ENCODE data around the gene SCUBE2.
"Not testable (repeated sequence)": the region's sequence is repeated elsewhere in the genome, so short reads cannot be mapped to it uniquely, and the experiment has no call there.

SCUBE2 gene

GRCh38 chr11:9019861-9020260 lies 71.5 kb downstream of the SCUBE2 start:
- in situ Hi-C loops (cut with HindIII; ENCODE audit: low pct_unique_long_range_greater_than_20kb, low sequenced_read_pairs): no loop called here
- no peak for DNase-seq (ENCODE audit: low read depth in 1 of 2, low spot score in 1 of 2)
- TF ChIP-seq JUND (IDR thresholded peaks at IDR 0.05; ENCODE audit: low read depth): no peak

GRCh38 chr11:9017773-9018172 lies 73.6 kb downstream of the SCUBE2 start:
- in situ Hi-C loops (cut with HindIII; ENCODE audit: low pct_unique_long_range_greater_than_20kb, low sequenced_read_pairs): no loop called here
- TF ChIP-seq JUND (IDR thresholded peaks at IDR 0.05; ENCODE audit: low read depth): no peak

GRCh38 chr11:9016916-9017642 lies 74.3 kb downstream of the SCUBE2 start:
- no peak for TF ChIP-seq JUND (IDR thresholded peaks at IDR 0.05; ENCODE audit: low read depth)
- in situ Hi-C loops (cut with HindIII; ENCODE audit: low pct_unique_long_range_greater_than_20kb, low sequenced_read_pairs): no loop called here
- DNase-seq (ENCODE audit: low read depth in 1 of 2, low spot score in 1 of 2): no peak

More at GRCh38 chr11:9017773-9018172, 73.6 kb downstream of the SCUBE2 start:
- DNase-seq (ENCODE audit: low read depth in 1 of 2, low spot score in 1 of 2): no peak

- peak; percentile 61 to 85 for DNase-seq (ENCODE audit: low read depth in 1 of 2, low spot score in 1 of 2)
- in situ Hi-C loops (cut with HindIII; ENCODE audit: low pct_unique_long_range_greater_than_20kb, low sequenced_read_pairs): no loop called here
- TF ChIP-seq JUND (IDR thresholded peaks at IDR 0.05; ENCODE audit: low read depth): no peak
Observed at GRCh38 chr11:9015677-9016076, 75.7 kb downstream of the SCUBE2 start.

- in situ Hi-C loops (cut with HindIII; ENCODE audit: low pct_unique_long_range_greater_than_20kb, low sequenced_read_pairs): no loop called here
- DNase-seq (ENCODE audit: low read depth in 1 of 2, low spot score in 1 of 2): no peak
- TF ChIP-seq JUND (IDR thresholded peaks at IDR 0.05; ENCODE audit: low read depth): no peak
Observed at GRCh38 chr11:9014826-9015225, 76.6 kb downstream of the SCUBE2 start.

- DNase-seq (ENCODE audit: low read depth in 1 of 2, low spot score in 1 of 2): no peak
- in situ Hi-C loops (cut with HindIII; ENCODE audit: low pct_unique_long_range_greater_than_20kb, low sequenced_read_pairs): no loop called here
- no peak for TF ChIP-seq JUND (IDR thresholded peaks at IDR 0.05; ENCODE audit: low read depth)
Observed at GRCh38 chr11:9013373-9013772, 78.0 kb downstream of the SCUBE2 start.

GRCh38 chr11:9009538-9009937 lies 81.9 kb downstream of the SCUBE2 start:
- in situ Hi-C loops (cut with HindIII; ENCODE audit: low pct_unique_long_range_greater_than_20kb, low sequenced_read_pairs); DNase-seq (ENCODE audit: low read depth in 1 of 2, low spot score in 1 of 2): not testable (repeated sequence)

- no peak for DNase-seq (ENCODE audit: low read depth in 1 of 2, low spot score in 1 of 2)
- no peak for TF ChIP-seq JUND (IDR thresholded peaks at IDR 0.05; ENCODE audit: low read depth)
- in situ Hi-C loops (cut with HindIII; ENCODE audit: low pct_unique_long_range_greater_than_20kb, low sequenced_read_pairs): no loop called here
Observed at GRCh38 chr11:9008661-9009060, 82.7 kb downstream of the SCUBE2 start.

GRCh38 chr11:9008011-9008550 lies 83.3 kb downstream of the SCUBE2 start:
- no peak for TF ChIP-seq JUND (IDR thresholded peaks at IDR 0.05; ENCODE audit: low read depth)
- no peak for DNase-seq (ENCODE audit: low read depth in 1 of 2, low spot score in 1 of 2)
- in situ Hi-C loops (cut with HindIII; ENCODE audit: low pct_unique_long_range_greater_than_20kb, low sequenced_read_pairs): no loop called here

- no peak for DNase-seq (ENCODE audit: low read depth in 1 of 2, low spot score in 1 of 2)
- no peak for TF ChIP-seq JUND (IDR thresholded peaks at IDR 0.05; ENCODE audit: low read depth)
- in situ Hi-C loops (cut with HindIII; ENCODE audit: low pct_unique_long_range_greater_than_20kb, low sequenced_read_pairs): no loop called here
Observed at GRCh38 chr11:9005087-9005486, 86.3 kb downstream of the SCUBE2 start.

GRCh38 chr11:9004183-9004926 lies 87.0 kb downstream of the SCUBE2 start:
- in situ Hi-C loops (cut with HindIII; ENCODE audit: low pct_unique_long_range_greater_than_20kb, low sequenced_read_pairs): no loop called here
- no peak for DNase-seq (ENCODE audit: low read depth in 1 of 2, low spot score in 1 of 2)
- no peak for TF ChIP-seq JUND (IDR thresholded peaks at IDR 0.05; ENCODE audit: low read depth)

GRCh38 chr11:9003573-9004182 lies 87.7 kb downstream of the SCUBE2 start, which contains the start of gene NRIP3:
NRIP3 (minus strand) TSS chr11:9004001; CDS start chr11:9003935, 66 bp downstream.
- DNase-seq (ENCODE audit: low read depth in 1 of 2, low spot score in 1 of 2): peak; percentile 32 to 74
- no peak for TF ChIP-seq JUND (IDR thresholded peaks at IDR 0.05; ENCODE audit: low read depth)
- in situ Hi-C loops (cut with HindIII; ENCODE audit: low pct_unique_long_range_greater_than_20kb, low sequenced_read_pairs): no loop called here
